ENCODE data around the gene IQGAP1. TPM values are rescaled to one million over a fixed set of nuclear protein-coding genes. Genes with fewer than 3 reads are reported as not detected.

Gene IQGAP1
- total RNA-seq, 1 experiment from 2014 or later = 72.4 TPM

DNA sequence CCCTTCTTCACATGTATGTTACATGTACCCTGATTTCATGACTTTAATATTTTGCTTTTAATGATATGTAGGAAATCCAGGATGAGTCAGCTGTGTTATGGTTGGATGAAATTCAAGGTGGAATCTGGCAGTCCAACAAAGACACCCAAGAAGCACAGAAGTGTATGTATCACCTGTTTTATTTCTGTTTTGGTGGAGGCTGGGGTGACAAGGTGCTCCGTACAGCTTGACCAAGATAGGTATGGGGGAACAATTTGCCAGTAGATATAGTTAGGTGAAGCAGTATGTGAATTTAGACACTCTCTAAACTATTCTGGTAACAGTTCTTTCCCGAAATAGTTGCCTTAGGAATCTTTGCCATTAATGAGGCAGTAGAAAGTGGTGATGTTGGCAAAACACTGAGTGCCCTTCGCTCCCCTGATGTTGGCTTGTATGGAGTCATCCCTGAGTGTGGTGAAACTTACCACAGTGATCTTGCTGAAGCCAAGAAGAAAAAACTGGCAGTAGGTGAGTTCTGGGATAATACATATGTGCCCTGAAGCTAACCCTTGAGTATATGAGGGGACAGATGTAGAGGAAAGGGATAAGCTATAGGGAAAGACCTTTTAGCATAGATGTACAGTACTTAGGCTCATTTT lies 78.0 kb downstream of the IQGAP1 start:
- H2AK5ac ChIP-seq (ENCODE audit: insufficient read length, low read length) = no peak overlapping the region
- no peak overlapping the region for H3K9ac ChIP-seq (ENCODE audit: extremely low read depth, insufficient read length, low read length)
- peaks cover 0 to 40% (median 32%) of the 10 kb centered on the region in 3 experiments; a peak in 6 of 7 replicates for H3K36me3 Mint-ChIP-seq (ENCODE audit: insufficient read depth in 1 of 3, low read depth in 3 of 3)
- no peak overlapping the region for H3K4me3 Mint-ChIP-seq
- TF ChIP-seq, protein P1, sequence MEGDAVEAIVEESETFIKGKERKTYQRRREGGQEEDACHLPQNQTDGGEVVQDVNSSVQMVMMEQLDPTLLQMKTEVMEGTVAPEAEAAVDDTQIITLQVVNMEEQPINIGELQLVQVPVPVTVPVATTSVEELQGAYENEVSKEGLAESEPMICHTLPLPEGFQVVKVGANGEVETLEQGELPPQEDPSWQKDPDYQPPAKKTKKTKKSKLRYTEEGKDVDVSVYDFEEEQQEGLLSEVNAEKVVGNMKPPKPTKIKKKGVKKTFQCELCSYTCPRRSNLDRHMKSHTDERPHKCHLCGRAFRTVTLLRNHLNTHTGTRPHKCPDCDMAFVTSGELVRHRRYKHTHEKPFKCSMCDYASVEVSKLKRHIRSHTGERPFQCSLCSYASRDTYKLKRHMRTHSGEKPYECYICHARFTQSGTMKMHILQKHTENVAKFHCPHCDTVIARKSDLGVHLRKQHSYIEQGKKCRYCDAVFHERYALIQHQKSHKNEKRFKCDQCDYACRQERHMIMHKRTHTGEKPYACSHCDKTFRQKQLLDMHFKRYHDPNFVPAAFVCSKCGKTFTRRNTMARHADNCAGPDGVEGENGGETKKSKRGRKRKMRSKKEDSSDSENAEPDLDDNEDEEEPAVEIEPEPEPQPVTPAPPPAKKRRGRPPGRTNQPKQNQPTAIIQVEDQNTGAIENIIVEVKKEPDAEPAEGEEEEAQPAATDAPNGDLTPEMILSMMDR (conservative IDR thresholded peaks at IDR 0.05) = no peak
- no peaks in the 10 kb centered on the region for H3K9me3 ChIP-seq (ENCODE audit: control insufficient read depth, low read depth, low read length)
- no peaks in the 10 kb centered on the region for H3K79me2 ChIP-seq (ENCODE audit: insufficient read depth, low read length)
- H3T11ph ChIP-seq (ENCODE audit: low read length) = no peak overlapping the region
- H4K91ac ChIP-seq (ENCODE audit: insufficient read length, low read depth, low read length) = no peak overlapping the region
- no peak overlapping the region for H3K27ac ChIP-seq (ENCODE audit: insufficient read length, low read depth, low read length)
- no peak overlapping the region for H2AFZ ChIP-seq (ENCODE audit: low read length)
- H3K56ac ChIP-seq (ENCODE audit: insufficient read length, low read depth, low read length) = no peak overlapping the region
- H2BK20ac ChIP-seq (ENCODE audit: low read depth, low read length, poor library complexity, severe bottlenecking) = no peak overlapping the region
- no peak overlapping the region for H4K8ac ChIP-seq (replicated peaks; ENCODE audit: insufficient read length, low read depth, low read length)
- H2BK5ac ChIP-seq (ENCODE audit: insufficient read length, low read length) = no peak overlapping the region
- no peak overlapping the region for H4K5ac ChIP-seq (ENCODE audit: insufficient read length, low read depth, low read length)
- H3K4me1 Mint-ChIP-seq = peaks cover 4 to 10% of the 10 kb centered on the region in 2 experiments; a peak in 3 of 4 replicates
- no peak overlapping the region; a peak in 1 of 7 replicates for H3K27ac Mint-ChIP-seq
- no peak overlapping the region for H2BK12ac ChIP-seq (ENCODE audit: insufficient read length, low read depth, low read length)
- no peak overlapping the region for H2BK15ac ChIP-seq (ENCODE audit: low read depth, low read length)
- H3K23me2 ChIP-seq (ENCODE audit: insufficient read length, low read depth, low read length, poor library complexity, severe bottlenecking) = no peaks in the 10 kb centered on the region
- no peaks in the 10 kb centered on the region for H3K4me1 ChIP-seq (ENCODE audit: insufficient read depth, low read length)
- no peak overlapping the region for H3K4me2 ChIP-seq (ENCODE audit: insufficient read depth, insufficient read length, low read length)
- H2BK120ac ChIP-seq (ENCODE audit: low read depth, low read length, poor library complexity, severe bottlenecking) = no peak overlapping the region
- H3K27me3 Mint-ChIP-seq (ENCODE audit: low read depth) = no peaks in the 10 kb centered on the region
- H3K79me1 ChIP-seq (ENCODE audit: insufficient read depth, low read depth, low read length, poor library complexity, severe bottlenecking) = no peaks in the 10 kb centered on the region
- no peak for DNase-seq
- no peak overlapping the region for H3K23ac ChIP-seq (ENCODE audit: insufficient read length, low read depth, low read length)
- no peak overlapping the region for H3K14ac ChIP-seq (ENCODE audit: insufficient read depth, low read length)
- H3K9me3 Mint-ChIP-seq = no peaks in the 10 kb centered on the region
- no peaks in the 10 kb centered on the region for H3K27me3 ChIP-seq (ENCODE audit: insufficient read depth, low read length)
- WGBS (ENCODE audit: extremely low coverage, insufficient read length, low lambda C conversion rate) = no CpG with 5 or more reads among the region's 3 CpGs
- no peak overlapping the region for H3K18ac ChIP-seq (ENCODE audit: insufficient read length, low read depth, low read length)
- H3K4ac ChIP-seq (ENCODE audit: low read depth, low read length) = no peak overlapping the region
- no peaks in the 10 kb centered on the region for H4K20me1 ChIP-seq (ENCODE audit: control insufficient read depth, insufficient read depth, insufficient read length)

All from H9 (cell line).